NT2/D1 (cell line): Measurements from ENCODE around the gene FSTL4.

Experiments used
- YY1 ChIP-seq: IDR thresholded peaks from 2 replicates; pipeline ENCODE4 v1.6.1; 2011; ENCODE audit not compliant: insufficient read length, insufficient read depth
- ZNF274 ChIP-seq: IDR thresholded peaks from 2 replicates; pipeline ENCODE4 v1.6.1; 2011; ENCODE audit warnings: mild to moderate bottlenecking, low read depth, low read length

- TF ChIP-seq YY1 (no peak), ZNF274 (no peak)
These were observed 13.3 kb downstream of the FSTL4 start for GRCh38 chr5:133599044-133599443.
